ENCODE data around the gene CYP39A1. TPM values are rescaled to one million over a fixed set of nuclear protein-coding genes. Genes with fewer than 3 reads are reported as not detected.

CYP39A1 gene
- total and polyA plus RNA-seq, 10 of the 15 experiments (the other 5 are each of a cell fraction or from before 2014, with no cell fraction given): not detected

DNA sequence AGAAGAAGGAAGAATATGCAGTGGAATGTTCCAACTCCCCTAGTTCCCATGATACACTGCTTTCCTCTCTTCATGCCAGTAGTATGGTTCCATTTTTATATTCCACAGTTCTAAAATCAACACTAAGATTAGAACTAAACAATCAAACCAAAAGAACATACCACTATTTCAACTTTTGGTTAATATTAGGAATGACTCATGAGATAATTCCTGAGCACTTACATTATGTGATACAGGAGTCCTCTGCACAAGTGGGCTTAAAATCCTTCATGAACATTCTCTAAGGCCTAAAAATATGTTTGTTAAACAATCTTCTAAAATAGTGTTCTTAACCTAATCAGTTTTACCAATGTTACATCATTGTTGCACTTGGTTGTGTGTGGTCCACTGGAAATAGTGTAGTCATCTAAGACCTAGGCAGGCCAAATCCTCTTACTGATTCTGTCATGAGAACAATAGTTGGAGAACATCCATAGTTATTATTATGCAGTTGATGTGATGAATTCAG lies 131.1 kb downstream of the CYP39A1 start (continued):
- TF ChIP-seq CUX1 (IDR thresholded peaks at IDR 0.05; ENCODE audit: insufficient replicate concordance, low read depth, low read length): no peak
- no peak for TF ChIP-seq ASH2L (IDR thresholded peaks at IDR 0.05; ENCODE audit: borderline replicate concordance, low read depth)
- TF ChIP-seq RELB (IDR thresholded peaks at IDR 0.05; ENCODE audit: low read depth): no peak
- no peak for TF ChIP-seq SREBF1 (IDR thresholded peaks at IDR 0.05; ENCODE audit: low read length)
- no peak for TF ChIP-seq GABPA (IDR thresholded peaks at IDR 0.05; ENCODE audit: low read depth)
- TF ChIP-seq CEBPZ (IDR thresholded peaks at IDR 0.05; ENCODE audit: low read depth, low read length): no peak

Data from GM12878 (cell line).